GM19240 (cell line): ENCODE data around the gene NRF1.

Source experiments
- DNase-seq: peaks from one replicate; pipeline ENCODE4 v3.0.0; 2011; ENCODE audit warnings: low spot score; ENCODE audit not compliant: insufficient read length

NRF1 gene

DNA sequence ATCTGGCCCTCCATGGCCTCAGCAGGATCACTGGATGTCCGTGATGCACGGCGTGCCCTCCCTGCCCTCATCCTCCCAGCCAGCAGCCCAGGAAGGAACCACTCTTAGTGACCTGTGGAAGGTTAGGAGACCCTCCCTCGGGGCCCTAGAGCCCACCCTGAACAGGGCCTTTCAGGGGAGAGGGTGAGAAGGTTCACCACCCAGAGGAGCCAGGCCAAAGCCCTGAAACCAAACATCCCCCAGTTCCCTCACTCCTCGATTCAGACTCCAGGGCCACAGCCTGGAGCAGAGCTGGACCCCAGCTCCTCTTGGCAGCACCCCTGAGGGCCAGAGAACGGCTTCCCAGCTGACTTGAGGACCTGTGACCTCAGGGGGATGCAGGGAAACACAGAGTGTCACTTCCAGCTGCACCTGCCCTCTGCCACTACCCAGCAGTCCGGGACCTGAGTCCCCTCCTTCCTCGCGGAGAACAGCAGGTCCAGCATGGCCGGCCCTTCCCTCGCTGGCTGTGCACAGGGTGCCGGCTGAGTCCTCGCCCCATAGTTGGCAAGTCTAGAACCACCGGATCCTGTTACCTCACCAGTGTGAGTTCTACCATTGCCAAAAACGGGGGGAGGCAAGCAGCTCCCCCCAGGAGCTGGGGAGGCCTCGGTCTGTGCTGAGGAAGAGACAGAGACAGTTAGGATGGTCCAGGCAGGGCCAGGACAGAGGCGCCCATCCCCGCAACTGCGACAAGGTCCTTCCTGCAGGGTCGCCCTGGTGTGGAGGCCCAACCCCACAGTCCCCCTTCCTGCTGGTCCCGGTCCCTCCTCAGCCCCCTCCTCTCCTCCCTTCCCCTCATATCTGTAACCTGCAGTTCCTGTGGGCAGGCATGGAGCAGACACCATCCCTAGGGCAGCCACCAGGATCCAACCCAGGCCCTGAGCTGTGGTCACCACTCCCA, 158.6 kb downstream of the NRF1 start:
- DNase-seq, result no peak

DNA sequence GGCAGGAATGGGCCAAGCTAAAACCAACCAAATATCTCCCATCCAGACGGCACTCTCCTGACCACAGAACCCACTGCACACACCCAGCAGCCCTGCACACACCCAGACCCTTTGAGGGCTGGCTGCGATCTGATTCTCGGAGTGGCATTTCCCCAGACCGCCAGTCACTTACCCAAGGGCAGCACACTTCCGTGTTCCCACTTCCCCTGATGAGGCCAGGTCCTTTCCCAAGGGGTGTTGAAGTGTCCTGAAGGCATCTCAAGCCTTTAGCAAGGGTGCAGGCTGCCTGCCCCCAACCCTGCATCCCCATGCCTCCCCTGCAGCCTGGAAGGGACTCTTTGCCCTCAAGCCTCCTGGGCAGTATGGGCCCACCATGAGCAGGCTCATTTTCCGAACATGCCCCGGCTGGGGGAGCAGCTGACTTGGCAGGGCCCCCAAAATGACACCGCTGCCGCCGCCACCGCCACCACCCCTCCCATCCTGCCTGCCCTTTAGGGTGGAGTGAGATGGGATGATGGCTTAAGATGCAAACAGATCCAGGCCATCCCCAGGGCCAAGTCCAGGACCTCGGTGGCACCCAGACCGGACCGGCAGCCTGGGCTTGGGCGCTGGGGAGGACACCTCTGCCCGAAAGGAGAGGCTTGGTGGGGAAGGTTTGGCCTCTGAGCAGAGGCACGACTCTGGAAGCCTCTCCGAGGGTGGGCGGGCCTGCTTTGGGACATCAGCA, 159.8 kb downstream of the NRF1 start:
- no peak for DNase-seq

GRCh38 chr7:129771928-129772479, 160.5 kb downstream of the NRF1 start:
- no peak for DNase-seq

DNA sequence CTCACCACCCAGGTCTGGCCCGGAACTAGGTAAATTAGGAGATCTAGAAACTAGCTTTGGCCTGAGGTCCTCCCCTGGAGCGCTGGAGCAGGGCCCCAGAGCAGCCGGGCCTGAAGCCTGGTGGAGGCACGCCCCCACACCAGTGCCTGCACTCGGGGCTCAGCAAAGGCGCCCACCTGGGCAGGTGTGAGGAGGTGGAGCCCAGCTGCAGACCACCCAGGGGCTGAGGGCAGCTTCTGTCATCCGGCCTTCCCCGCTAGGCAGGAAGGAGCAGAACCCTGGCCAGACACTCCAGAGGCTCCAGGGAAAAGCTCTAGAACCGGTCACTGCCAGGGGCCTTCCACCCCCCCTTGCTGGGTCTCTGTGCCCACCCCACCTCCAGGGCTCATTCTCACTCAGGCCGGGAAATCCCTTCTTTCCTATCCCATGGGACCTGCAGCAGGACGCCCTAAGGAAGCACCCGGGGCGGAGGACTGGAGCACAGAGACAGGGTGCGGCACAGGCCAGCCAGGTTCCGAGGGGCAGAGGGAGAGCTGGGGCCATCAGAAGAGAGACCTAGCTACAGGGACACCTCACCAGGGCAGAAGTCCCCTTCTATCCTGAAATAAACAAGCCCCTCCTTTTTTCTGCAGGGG, 161.2 kb downstream of the NRF1 start:
- no peak for DNase-seq

DNA sequence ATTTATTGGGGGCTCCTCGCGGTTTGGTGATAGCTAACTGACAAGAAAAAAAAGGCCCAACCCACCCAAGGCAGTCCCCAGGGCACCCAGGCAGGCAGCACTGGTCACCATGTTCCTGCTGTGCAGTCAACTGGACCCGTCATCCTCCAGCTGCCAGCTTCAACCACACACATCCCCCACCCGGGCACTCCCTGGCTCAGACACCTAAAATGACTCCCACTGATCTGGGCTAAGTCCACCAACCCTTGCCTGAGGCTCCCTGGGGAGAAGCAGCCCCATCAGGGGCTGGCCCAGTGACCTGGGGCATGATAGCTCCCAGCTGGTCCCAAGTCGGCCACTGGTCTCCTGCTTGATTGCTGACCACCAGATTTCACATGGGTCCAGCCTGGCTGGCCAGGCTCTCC, 161.8 kb downstream of the NRF1 start:
- no peak for DNase-seq

GRCh38 chr7:129773871-129774270, 162.4 kb downstream of the NRF1 start:
- no peak for DNase-seq

DNA sequence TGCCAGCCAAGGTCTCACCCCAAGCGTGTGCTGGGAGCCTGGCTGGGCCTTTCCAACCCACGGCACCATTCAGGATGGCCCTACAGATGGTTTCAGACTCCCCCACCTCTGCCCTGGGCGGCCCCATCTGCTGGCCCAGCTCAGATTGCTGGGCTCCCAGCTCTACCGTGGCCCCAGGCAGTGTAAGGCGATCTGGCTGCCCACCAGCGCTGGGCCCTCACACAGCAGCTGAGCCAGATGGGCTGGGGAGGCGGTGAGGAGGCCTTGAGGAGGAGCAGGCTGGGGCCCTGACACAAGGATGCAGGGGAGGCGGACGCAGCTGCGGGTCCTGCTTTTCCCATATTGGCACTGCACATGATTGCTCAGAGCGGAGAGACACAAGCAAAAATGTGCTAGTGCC, 162.8 kb downstream of the NRF1 start:
- DNase-seq, result no peak

DNA sequence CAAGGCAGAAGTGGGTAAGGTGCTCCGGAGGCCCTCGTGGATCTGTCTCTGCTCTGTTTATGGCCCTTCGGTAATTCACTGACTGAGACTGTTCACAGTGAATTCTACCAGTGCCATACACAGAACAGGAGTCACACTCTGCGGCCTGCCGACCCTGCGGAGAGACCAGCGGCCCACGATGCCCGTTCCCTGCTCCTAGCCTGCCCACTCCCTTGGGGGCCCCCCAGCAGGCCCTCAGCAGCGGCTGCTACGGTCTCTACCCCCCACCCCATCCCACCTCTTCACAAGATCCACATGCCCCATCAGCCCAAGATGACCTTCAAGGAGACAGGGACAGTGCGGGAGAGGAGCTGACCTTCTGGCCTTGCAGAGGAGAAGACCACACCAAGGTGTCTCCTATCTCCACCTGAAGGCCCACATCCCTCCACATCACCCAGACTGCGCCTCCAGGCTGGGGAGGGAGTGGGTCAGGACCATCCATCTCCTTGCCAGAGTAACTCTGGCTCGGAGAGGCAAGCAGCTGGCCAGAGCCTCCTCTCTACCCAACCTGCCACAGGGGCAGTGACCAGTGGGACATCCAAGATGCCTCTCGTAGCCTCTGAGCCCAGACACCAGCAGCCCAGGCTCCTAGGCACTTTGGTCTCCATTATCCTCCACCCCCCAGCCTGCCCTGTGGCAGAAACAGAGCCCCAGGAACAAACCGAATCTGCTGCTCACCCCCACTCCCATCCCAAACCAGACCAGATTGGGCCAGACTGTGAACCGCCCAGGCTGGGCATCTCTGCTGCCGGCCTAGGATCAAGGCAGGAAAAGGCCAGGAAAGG, 163.6 kb downstream of the NRF1 start:
- DNase-seq, result no peak

GRCh38 chr7:129775695-129776361, 164.3 kb downstream of the NRF1 start:
- no peak for DNase-seq

GRCh38 chr7:129776362-129776722, 164.8 kb downstream of the NRF1 start:
- no peak for DNase-seq

GRCh38 chr7:129777195-129777844, 165.8 kb downstream of the NRF1 start:
- no peak for DNase-seq

GRCh38 chr7:129777993-129778769, 166.7 kb downstream of the NRF1 start:
- DNase-seq, result no peak

- DNase-seq, result no peak
These were observed 167.5 kb downstream of the NRF1 start for GRCh38 chr7:129778770-129779601.

GRCh38 chr7:129779602-129780256, 168.2 kb downstream of the NRF1 start:
- no peak for DNase-seq

- DNase-seq, result no peak
These were observed 168.9 kb downstream of the NRF1 start for GRCh38 chr7:129780257-129780973.

GRCh38 chr7:129780974-129781927, 169.7 kb downstream of the NRF1 start:
- no peak for DNase-seq
